Stimulated activated CD8-positive, alpha-beta memory T cell treated with anti-CD3 and anti-CD28 coated beads, Interleukin-15, amount 100 ng/mL, for 24 hours (primary cell): ENCODE results near the gene STARD7.
"Not testable (repeated sequence)": the region's sequence is repeated elsewhere in the genome, so short reads cannot be mapped to it uniquely, and the experiment has no call there.

ENCODE experiments used
- DNase-seq: peaks from one replicate; pipeline ENCODE4 v3.0.0-alpha.2; 2020; ENCODE audit warnings: low read depth

Gene STARD7

GRCh38 chr2:96148410-96149217 is 60.0 kb downstream of the STARD7 start:
- peak; percentile 81 for DNase-seq

DNA sequence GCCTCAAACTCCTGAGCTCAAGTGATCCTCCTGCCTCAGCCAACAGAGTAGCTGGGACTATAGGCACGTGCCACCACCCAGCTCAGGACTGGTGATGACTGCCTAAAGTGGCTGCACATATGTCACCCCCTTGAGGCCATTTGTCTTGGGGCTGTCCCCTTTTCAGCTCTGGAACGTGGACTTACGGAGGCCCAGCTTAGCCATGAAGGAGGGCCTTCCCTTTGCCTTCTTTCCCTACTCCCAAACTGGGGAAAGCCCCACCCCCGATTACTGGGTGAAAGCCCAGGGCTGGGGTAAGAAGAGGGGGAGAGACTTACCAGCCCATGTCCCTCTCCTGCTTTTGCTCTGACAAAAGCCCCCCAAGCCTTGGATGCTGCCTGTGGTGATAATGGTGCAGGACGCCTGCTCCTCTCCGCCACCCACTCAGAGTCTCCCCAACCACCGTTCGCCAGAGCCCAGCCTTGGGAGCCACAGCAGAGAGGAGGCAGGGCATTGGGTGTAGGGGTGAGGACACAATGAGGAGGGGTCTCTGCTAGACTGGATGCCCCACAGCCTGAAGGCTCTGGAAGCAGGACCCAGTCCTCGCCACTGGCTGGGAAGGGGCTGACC is 60.9 kb downstream of the STARD7 start:
- DNase-seq = no peak

- DNase-seq = no peak
Observed at GRCh38 chr2:96146881-96147592, 61.6 kb downstream of the STARD7 start.

DNA sequence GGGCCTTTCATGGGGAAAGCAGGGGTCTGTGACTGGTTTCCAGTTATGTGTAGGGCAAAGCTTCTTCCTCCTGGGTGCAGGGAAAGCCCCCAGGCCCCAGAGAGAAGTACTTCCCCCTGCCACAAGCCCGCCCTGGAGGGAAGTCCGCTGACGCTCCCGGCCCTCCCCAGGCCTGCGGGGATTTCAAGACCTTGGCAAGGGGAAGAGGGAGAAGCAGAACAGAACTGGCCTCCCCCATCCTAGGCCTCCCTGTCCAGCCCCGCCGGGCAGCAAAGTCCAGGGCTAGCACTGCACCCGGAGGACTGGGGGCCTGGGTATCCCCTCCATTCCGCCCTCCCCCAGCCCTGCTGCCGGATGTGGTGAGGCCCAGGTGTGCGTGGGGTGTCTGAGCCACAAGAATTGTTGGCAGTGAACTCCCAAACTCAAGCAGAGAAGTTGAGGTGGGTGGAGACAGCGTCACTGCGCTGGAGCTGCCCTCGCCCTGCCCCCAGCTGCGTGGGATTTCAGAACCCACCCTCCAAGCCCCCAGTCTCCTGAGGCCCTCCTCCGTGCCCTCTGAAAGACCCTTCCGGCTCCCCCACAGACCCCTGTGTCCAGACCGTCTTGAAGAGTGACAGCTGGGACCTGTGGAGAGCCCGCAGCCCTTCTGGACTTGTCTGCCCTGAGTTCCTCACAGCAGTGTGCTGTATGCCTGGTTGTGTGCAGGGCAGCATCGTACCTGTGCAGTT is 62.3 kb downstream of the STARD7 start:
- DNase-seq = no peak

DNA sequence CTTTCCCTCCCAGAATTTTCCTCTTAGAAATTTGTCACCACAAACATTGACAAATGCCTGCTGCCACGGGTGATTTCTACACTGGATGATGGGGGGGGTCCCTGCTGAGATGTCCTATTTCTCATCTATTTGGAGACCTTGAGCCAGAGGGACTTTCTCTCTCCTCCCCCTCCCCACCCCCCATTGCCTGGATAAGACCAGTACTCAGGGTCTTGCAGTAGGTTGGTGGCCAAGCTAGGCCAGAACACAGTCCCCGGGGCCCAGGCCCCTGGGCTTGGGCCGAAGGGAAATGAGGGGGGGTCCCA is 62.8 kb downstream of the STARD7 start:
- no peak for DNase-seq

DNA sequence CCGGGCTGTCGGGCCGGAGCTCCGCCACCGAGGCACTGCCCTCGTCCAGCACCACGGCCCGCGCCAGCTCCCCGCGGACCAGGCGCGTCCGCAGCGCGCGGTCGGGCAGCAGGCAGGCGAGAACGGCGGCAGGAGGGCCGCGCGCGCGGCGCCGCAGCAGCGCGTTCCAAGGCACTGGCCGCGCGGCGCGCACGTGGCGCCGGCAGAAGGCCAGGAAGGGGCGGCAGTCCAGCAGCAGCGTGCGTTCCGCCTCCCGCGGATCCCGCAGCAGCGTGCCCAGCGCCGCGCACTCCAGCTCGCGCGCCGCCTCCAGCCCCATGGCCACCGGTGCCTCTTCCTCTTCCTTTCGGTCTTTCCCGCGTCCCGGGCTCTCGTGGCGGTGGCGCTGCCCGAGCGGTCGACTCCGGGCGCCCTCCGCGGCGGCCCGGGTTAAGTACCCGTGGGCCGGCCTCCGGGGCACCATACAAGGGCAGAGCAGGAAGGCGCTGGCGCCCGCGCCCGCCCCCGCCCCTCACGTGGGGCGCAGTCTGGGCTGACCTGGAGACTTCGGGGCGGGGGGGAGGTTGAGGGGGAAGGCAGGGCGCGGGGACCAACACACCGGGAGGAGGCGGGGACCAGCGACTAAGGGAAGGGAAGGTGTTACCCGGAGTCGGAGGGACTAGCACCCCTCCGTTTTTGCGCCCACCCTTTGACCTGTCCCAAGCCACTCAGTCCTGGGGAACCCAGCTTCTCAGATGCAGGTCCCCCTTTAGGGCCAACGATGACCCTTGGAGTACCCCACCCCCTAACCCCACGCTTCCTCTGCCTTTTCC is 63.4 kb downstream of the STARD7 start, which contains the start of gene DUSP2:
Gene DUSP2, minus strand, starts transcription at position 405 of the 812 bp plus-strand sequence. Its CDS starts 86 bp downstream, at position 319.
- peak; percentile 83 for DNase-seq

GRCh38 chr2:96144481-96145035 is 64.1 kb downstream of the STARD7 start:
- DNase-seq = no peak

DNA sequence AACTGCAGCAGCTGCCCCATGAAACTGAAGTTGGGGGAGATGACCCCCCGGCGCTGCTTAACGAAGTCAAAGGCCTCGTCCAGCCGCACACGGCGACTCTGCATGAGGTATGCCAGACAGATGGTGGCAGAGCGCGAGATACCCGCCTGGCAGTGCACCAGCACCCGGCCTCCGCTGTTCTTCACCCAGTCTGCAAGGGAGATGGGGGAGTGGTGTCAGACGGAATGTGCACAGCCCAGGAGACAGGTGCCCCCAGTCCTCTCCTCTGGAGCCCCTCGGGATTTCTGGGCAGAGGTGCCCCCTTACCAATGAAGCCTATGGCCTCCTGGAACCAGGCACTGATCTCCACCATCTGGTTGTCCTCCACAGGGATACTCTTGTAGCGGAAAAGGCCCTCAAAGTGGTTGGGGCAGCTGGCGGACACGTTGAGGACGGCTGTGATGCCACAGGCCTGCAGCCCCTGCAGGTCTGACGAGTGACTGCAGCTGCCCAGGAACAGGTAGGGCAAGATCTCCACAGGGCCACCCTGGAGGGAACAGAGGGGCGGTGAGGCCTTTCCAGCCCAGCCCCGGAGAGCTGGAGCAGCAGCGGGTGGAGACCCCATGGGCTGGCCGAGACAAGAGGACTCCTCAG is 64.7 kb downstream of the STARD7 start:
- DNase-seq = no peak

GRCh38 chr2:96143231-96143847 is 65.3 kb downstream of the STARD7 start:
- no peak for DNase-seq

GRCh38 chr2:96142217-96143113 is 66.2 kb downstream of the STARD7 start:
- no peak for DNase-seq

- not testable (repeated sequence) for DNase-seq
Observed at GRCh38 chr2:96141624-96141967, 67.0 kb downstream of the STARD7 start.

DNA sequence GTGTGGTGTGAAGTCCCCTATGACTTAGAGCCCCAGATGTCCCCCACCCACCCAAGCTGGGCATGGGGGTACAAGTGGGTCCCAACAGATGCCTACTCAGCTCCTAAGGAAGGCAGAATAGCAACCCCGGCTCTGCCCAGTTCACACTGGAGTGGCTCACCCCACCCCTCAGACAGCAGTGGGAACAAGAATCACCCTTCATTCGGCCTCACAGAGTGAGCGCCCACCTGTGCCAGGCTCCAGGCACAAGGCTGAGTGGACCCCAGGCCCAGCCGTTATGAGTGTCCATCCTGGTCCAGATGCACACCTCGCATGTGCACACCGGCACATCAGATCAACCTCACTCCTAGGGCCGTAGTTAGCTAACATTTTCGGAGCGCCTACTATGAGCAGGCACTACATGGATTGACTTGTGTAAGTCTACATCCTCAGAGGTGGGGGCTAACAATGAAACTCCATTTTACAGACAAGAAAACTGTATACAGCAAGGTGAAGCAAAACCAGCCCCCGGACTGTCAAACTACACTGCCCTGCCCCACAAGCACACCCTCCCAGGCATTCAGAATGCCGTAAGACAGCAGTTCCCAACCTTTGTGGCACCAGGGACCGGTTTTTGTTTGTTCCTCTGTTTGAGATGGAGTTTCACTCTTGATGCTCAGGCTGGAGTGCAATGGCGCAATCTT is 67.5 kb downstream of the STARD7 start:
- no peak for DNase-seq

DNA sequence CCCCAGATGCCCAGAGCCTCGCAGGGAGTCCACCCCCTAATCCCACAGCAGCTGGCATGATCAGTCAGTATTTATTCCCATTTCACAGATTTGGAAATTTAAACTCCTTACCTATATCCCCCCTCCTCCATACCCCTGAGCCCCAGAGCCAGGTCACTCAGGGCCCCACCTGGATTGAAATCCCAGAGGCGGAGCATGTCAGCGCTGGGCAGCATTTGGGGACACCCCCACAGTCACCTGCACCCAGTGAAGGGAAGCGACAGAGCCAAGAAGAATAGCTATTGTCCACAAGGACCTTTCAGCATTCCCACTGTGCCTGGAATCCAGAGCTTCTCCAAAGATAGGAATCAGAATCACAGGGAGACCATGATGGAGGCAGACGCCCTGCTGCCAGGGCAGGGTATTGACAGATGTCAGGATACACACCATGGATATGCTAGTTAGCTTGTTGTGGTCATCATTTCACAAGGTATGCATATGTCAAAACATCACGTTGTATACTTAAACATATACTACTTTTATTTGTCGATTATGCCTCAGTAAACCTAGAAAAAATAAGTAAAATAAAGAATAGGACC is 69.4 kb downstream of the STARD7 start:
- no peak for DNase-seq

DNA sequence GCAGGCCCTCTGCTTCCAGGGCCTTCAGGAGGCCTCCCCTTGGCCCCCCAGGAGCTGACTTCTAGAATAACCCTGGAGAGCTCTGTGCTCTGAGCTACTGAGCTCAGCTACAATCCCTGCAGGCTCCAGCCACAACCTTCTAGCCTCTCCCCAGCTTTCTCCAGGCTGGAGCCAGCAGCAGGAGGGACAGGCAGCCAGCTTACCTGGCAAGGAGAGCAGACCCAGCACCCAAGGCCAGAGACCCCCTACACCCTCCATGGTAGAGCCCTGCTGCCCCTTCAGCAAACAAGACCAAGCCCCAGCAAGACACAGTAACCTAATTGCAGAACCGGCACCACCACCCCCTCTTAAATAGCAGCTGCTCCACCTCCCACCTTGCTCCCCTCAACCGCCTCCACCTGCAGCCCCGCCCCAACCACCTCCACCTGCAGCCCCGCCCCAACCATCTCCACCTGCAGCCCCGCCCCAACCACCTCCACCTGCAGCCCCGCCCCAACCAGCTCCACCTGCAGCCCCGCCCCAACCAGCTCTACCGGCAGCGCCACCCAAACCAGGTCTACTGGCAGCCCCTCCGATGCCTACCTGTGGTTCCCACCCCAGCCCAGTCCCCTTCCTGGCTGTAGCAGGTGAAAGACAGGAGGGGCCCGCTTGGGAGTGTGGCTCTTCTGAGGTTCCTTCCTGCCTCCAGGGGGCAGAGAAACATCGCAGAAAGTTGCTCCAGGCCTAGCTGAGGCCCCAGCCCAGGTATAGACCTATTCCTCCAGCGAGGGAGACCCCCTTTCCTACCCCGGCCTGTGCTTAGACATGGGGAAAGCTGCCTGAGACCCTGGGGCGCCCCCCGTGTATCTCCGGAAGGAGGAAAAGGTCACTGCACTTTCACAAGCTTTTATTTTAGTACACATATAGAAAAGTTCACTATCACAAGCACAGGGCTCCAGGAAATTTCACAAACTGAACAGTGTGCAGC is 70.2 kb downstream of the STARD7 start, which contains the start of gene ASTL:
Gene ASTL, minus strand, starts transcription at position 324 of the 967 bp plus-strand sequence. Its CDS starts 66 bp downstream, at position 258.
- DNase-seq = no peak

- DNase-seq = no peak
Observed at GRCh38 chr2:96137321-96138178, 71.1 kb downstream of the STARD7 start.

- no peak for DNase-seq
Observed at GRCh38 chr2:96136129-96136720, 72.4 kb downstream of the STARD7 start.
